HepG2 (cell line): Measurements from ENCODE around the gene NT5C3B. TPM values are rescaled to one million over a fixed set of nuclear protein-coding genes. Genes with fewer than 3 reads are reported as not detected.

ENCODE experiments used
- FOSL1 ChIP-seq: sonication (generic); formaldehyde crosslinking; IDR thresholded peaks from 2 replicates; pipeline ENCODE4 v1.9.0; 2021; ENCODE audit warnings: missing genetic modification reagents, borderline replicate concordance
- KLF13 ChIP-seq: sonication (generic); formaldehyde crosslinking; IDR thresholded peaks from 2 replicates; pipeline ENCODE4 v1.4.0; 2020; ENCODE audit warnings: mild to moderate bottlenecking, missing genetic modification reagents
- MEIS2 ChIP-seq: sonication (generic); formaldehyde crosslinking; IDR thresholded peaks from 2 replicates; pipeline ENCODE4 v1.9.0; 2021; ENCODE audit warnings: mild to moderate bottlenecking, missing genetic modification reagents
- SRSF4 ChIP-seq: fragments of 200-400 bp; formaldehyde crosslinking; IDR thresholded peaks from one replicate; pipeline ENCODE4 v1.6.1; 2018; ENCODE audit warnings: mild to moderate bottlenecking, low read depth, low read length, moderate library complexity; ENCODE audit not compliant: poor library complexity, severe bottlenecking
- SRSF9 ChIP-seq: fragments of 200-400 bp; formaldehyde crosslinking; IDR thresholded peaks from 2 replicates; pipeline ENCODE4 v1.6.1; 2018; ENCODE audit warnings: borderline replicate concordance, mild to moderate bottlenecking, low read depth, low read length; ENCODE audit not compliant: insufficient read depth, poor library complexity, severe bottlenecking
- ZBTB34 ChIP-seq: sonication (generic); formaldehyde crosslinking; IDR thresholded peaks from 2 replicates; pipeline ENCODE4 v1.8.0; 2022; ENCODE audit warnings: mild to moderate bottlenecking, missing genetic modification reagents
- ZBTB40 ChIP-seq, 2 experiments: fragments of 450-650 bp in 1 of 2; sonication (generic) in 1 of 2; formaldehyde crosslinking in 1 of 2; IDR thresholded peaks; 2 replicates each; pipeline versions ENCODE4 v1.6.1 to v1.8.0; 2016 to 2022; ENCODE audit warnings: antibody characterized with exemption in 1 of 2, mild to moderate bottlenecking in 1 of 2, missing genetic modification reagents in 1 of 2
- ZNF644 ChIP-seq: IDR thresholded peaks from 2 replicates; pipeline ENCODE4 v1.6.1; 2016; ENCODE audit warnings: low read depth
- ZNF775 ChIP-seq: sonication (generic); formaldehyde crosslinking; IDR thresholded peaks from 2 replicates; pipeline ENCODE4 v1.4.0; 2020; ENCODE audit warnings: missing genetic modification reagents, mild to moderate bottlenecking, moderate library complexity, borderline replicate concordance
- polyA plus RNA-seq, 8 experiments: library from polyadenylated mRNA; depleted of rRNA in 3 of 8; stranded (reverse) in 7 of 8; unstranded in 1 of 8; fragments of >200 nt; fragmentation: Illumina TruSeq in 4 of 8; extraction: Trizol in 4 of 8; gene quantifications; 2 replicates each; pipeline versions ENCODE4 v1.2.1 to v1.2.3, GENCODE V29; 2011 to 2016; ENCODE audit warnings: low read depth in 4 of 8, missing spikeins in 1 of 8, mixed read lengths in 1 of 8; ENCODE audit not compliant: insufficient read depth in 1 of 8
- total RNA-seq, 5 experiments: library from RNA; depleted of rRNA; stranded (reverse); fragments of >200 nt; fragmentation: Illumina TruSeq; extraction: Trizol; gene quantifications; 2 replicates each; pipeline ENCODE4 v1.2.3, GENCODE V29; 2016; ENCODE audit warnings: low read depth in 1 of 5

The NT5C3B gene
- total and polyA plus RNA-seq, 2 of the 13 experiments (the other 11 are each of a cell fraction or from before 2014, with no cell fraction given), result 104 to 126 TPM

GRCh38 chr17:41800601-41801373 lies 35.2 kb downstream of the NT5C3B start (continued):
- TF ChIP-seq ZBTB34 (CRISPR knock-in tag) (no peak), ZNF644 (no peak), SRSF4 (no peak), FOSL1 (CRISPR knock-in tag) (no peak), ZBTB40 (IDR thresholded peaks at IDR 0.05) (no peak), ZBTB40 (CRISPR knock-in tag; IDR thresholded peaks at IDR 0.05) (no peak), MEIS2 (0 out of 2 replicates have a peak, but pooled peaks have one; percentile 18), ZNF775 (no peak), KLF13 (CRISPR knock-in tag) (no peak), SRSF9 (no peak)
